ENCODE measurements around the gene NYNRIN. TPM values are rescaled to one million over a fixed set of nuclear protein-coding genes. Genes with fewer than 3 reads are reported as not detected.
"Not testable (repeated sequence)": the region's sequence is repeated elsewhere in the genome, so short reads cannot be mapped to it uniquely, and the experiment has no call there.

NYNRIN gene
- 0.12 and 0.69 TPM in 2 replicates for total RNA-seq (2014; rRNA removed; shearing (Covaris generic))

GRCh38 chr14:24398653-24399446 lies at the start of gene NYNRIN:
TSS of gene NYNRIN (plus strand) at chr14:24399003. CDS start at chr14:24399247, 244 bp downstream.
- no peak for DNase-seq (ENCODE audit: low spot score)

- no peak for DNase-seq (ENCODE audit: low spot score)
Measured at GRCh38 chr14:24349742-24350141, 49.1 kb upstream of the NYNRIN start.

GRCh38 chr14:24351517-24351916 lies 47.3 kb upstream of the NYNRIN start:
- no peak for DNase-seq (ENCODE audit: low spot score)

- no peak for DNase-seq (ENCODE audit: low spot score)
Measured at GRCh38 chr14:24353559-24354481, 45.0 kb upstream of the NYNRIN start.

GRCh38 chr14:24354482-24354825 lies 44.3 kb upstream of the NYNRIN start:
- not testable (repeated sequence) for DNase-seq (ENCODE audit: low spot score)

- DNase-seq (ENCODE audit: low spot score) = no peak
Measured at GRCh38 chr14:24355009-24355408, 43.8 kb upstream of the NYNRIN start.

- DNase-seq (ENCODE audit: low spot score) = no peak
Measured at GRCh38 chr14:24356208-24356607, 42.6 kb upstream of the NYNRIN start.

GRCh38 chr14:24360281-24360680 lies 38.5 kb upstream of the NYNRIN start:
- no peak for DNase-seq (ENCODE audit: low spot score)

GRCh38 chr14:24361326-24361725 lies 37.5 kb upstream of the NYNRIN start:
- no peak for DNase-seq (ENCODE audit: low spot score)

GRCh38 chr14:24362241-24362960 lies 36.4 kb upstream of the NYNRIN start:
- no peak for DNase-seq (ENCODE audit: low spot score)

- no peak for DNase-seq (ENCODE audit: low spot score)
Measured at GRCh38 chr14:24363401-24363800, 35.4 kb upstream of the NYNRIN start.

- DNase-seq (ENCODE audit: low spot score) = no peak
Measured at GRCh38 chr14:24364841-24365240, 34.0 kb upstream of the NYNRIN start.

GRCh38 chr14:24365600-24366412 lies 33.0 kb upstream of the NYNRIN start:
- no peak for DNase-seq (ENCODE audit: low spot score)

GRCh38 chr14:24366413-24366720 lies 32.4 kb upstream of the NYNRIN start:
- no peak for DNase-seq (ENCODE audit: low spot score)

- no peak for DNase-seq (ENCODE audit: low spot score)
Measured at GRCh38 chr14:24366721-24367513, 31.9 kb upstream of the NYNRIN start.

- no peak for DNase-seq (ENCODE audit: low spot score)
Measured at GRCh38 chr14:24367514-24368211, 31.1 kb upstream of the NYNRIN start, which contains the start of gene NFATC4. TSS of gene NFATC4 (plus strand) at chr14:24368184. CDS start at chr14:24368341, 157 bp downstream.

GRCh38 chr14:24368212-24368561 lies 30.6 kb upstream of the NYNRIN start:
- DNase-seq (ENCODE audit: low spot score) = no peak

GRCh38 chr14:24368562-24369252 lies 30.1 kb upstream of the NYNRIN start:
- DNase-seq (ENCODE audit: low spot score) = no peak

GRCh38 chr14:24369463-24369862 lies 29.3 kb upstream of the NYNRIN start:
- no peak for DNase-seq (ENCODE audit: low spot score)

Data from A172 (cell line).